Lower lobe of right lung (tissue), 2 donors: ENCODE measurements around the gene PAPPA. TPM values are rescaled to one million over a fixed set of nuclear protein-coding genes. Genes with fewer than 3 reads are reported as not detected.

Source experiments
- ATAC-seq, 2 donors: fragments of 200-7000 bp; cut with Tn5 transposase; one replicate each; pipeline ENCODE4 v1.9.1; 2020 to 2022; ENCODE audit warnings: mild to moderate bottlenecking in 2 of 2, moderate library complexity in 2 of 2
- DNase-seq: peaks from one replicate; pipeline ENCODE4 v3.0.0-alpha.2; 2020
- H3K27ac ChIP-seq: fragments of 200-600 bp; one replicate; pipeline ENCODE4 v1.8.0; 2022
- H3K27me3 ChIP-seq: fragments of 200-600 bp; one replicate; pipeline ENCODE4 v1.8.0; 2022; ENCODE audit warnings: low read depth
- H3K36me3 ChIP-seq: fragments of 200-600 bp; one replicate; pipeline ENCODE4 v1.8.0; 2022; ENCODE audit warnings: mild to moderate bottlenecking
- H3K4me1 ChIP-seq: fragments of 200-600 bp; one replicate; pipeline ENCODE4 v1.8.0; 2022
- H3K4me3 ChIP-seq: fragments of 200-600 bp; one replicate; pipeline ENCODE4 v1.8.0; 2022; ENCODE audit warnings: mild to moderate bottlenecking
- H3K9me3 ChIP-seq: fragments of 200-600 bp; one replicate; pipeline ENCODE4 v1.8.0; 2022
- intact Hi-C: fragments of 100-400 bp; cut with DNase I; formaldehyde crosslinking; loops from one replicate; pipeline ENCODE4 v1.11.0; 2022
- total RNA-seq: library from RNA; stranded (reverse); fragmentation: NEBNext Ultra II Directional; extraction: Animal tissue kit (Norgen Biotek cat#: 25700); gene quantifications from one replicate; pipeline ENCODE4 v1.2.1, GENCODE V29; 2021
- TF ChIP-seq, protein P1 (sequence below): fragments of 200-600 bp; IDR thresholded peaks from one replicate; pipeline ENCODE4 v1.8.0; 2022; ENCODE audit warnings: antibody characterized with exemption, mild to moderate bottlenecking
- donor health status: DM: no; HTN: yes; CAD: no; lungs with severe emphysema.

The PAPPA gene
- total RNA-seq, 1 donor from 2014 or later = 2.2 TPM

DNA sequence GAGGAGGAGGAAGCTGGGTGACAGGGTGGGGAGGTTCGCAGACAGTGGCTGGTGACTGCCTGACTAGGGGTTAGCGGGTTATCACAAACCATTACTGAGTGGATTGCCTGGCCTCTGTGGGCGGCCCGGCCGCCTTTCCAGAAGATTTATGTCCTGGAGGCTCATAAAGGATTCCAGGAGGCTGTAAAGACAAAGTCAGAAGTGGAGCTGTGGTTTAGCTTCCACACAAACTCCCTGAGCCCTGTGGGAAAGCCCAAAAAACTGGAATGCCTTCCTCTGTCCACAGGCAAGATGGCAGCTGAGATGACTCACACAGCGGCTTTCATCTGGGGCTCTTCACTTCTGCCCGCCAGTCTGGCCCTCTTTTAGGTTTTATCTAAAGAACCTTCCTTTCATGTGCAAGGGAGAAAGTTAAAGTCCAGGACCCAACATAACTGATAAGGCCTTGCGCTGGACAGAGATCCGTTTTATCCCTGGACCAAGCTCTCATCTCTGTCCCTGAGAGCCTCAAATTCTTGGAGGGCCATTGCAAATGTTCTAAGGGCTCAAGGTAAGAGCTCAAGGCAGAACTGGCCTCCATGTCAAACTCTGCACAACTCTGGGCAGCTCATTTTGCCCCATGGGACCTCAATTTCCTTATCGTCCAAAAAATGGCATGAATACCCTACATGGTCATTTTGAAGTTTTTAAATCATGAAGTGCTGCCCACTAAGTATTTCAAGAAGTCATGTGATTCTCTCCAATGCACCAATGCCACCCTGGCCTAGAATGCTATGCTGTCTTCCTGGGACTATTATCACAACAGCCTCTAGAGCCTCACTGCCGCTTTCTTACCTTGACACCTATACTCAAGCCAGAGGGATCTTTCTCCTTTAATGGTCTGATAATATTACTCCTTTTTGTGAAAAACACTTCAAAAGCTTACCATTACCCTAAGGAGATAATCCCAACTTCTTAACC, 284.1 kb downstream of the PAPPA start:
- Histone ChIP-seq H3K9me3 (no peaks in the 10 kb centered on the region), H3K27ac (no peak overlapping the region), H3K27me3 (no peaks in the 10 kb centered on the region), H3K36me3 (no peaks in the 10 kb centered on the region), H3K4me3 (no peak overlapping the region), H3K4me1 (no peaks in the 10 kb centered on the region)
- DNase-seq (no peak), ATAC-seq (no peak)
- TF ChIP-seq, protein P1, sequence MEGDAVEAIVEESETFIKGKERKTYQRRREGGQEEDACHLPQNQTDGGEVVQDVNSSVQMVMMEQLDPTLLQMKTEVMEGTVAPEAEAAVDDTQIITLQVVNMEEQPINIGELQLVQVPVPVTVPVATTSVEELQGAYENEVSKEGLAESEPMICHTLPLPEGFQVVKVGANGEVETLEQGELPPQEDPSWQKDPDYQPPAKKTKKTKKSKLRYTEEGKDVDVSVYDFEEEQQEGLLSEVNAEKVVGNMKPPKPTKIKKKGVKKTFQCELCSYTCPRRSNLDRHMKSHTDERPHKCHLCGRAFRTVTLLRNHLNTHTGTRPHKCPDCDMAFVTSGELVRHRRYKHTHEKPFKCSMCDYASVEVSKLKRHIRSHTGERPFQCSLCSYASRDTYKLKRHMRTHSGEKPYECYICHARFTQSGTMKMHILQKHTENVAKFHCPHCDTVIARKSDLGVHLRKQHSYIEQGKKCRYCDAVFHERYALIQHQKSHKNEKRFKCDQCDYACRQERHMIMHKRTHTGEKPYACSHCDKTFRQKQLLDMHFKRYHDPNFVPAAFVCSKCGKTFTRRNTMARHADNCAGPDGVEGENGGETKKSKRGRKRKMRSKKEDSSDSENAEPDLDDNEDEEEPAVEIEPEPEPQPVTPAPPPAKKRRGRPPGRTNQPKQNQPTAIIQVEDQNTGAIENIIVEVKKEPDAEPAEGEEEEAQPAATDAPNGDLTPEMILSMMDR = no peak
- intact Hi-C loops = no loop called here

DNA sequence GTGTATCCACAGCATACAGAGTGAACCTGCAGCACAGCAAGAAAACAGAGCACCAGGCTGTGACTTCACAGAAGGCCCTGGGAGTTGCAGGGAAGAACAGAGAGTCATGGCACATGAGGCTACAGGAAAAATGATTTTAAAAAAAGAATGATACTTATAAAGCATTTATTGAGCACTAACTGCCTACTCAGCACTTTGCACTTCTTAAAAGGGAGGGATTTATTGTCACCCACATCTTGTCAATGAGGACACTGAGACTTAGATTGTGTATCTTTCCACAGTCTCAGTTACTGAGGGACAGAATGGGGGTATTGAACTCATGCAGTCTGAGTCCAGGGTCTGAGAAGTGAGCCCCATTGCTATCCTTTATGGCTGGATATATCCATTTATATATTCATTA, 288.9 kb downstream of the PAPPA start:
- Histone ChIP-seq H3K27me3 (no peaks in the 10 kb centered on the region), H3K27ac (no peak overlapping the region), H3K36me3 (no peaks in the 10 kb centered on the region), H3K9me3 (no peaks in the 10 kb centered on the region), H3K4me3 (no peak overlapping the region), H3K4me1 (no peaks in the 10 kb centered on the region)
- TF ChIP-seq, protein P1 = no peak
- DNase-seq (no peak), ATAC-seq (no peak)
- intact Hi-C loops = no loop called here

DNA sequence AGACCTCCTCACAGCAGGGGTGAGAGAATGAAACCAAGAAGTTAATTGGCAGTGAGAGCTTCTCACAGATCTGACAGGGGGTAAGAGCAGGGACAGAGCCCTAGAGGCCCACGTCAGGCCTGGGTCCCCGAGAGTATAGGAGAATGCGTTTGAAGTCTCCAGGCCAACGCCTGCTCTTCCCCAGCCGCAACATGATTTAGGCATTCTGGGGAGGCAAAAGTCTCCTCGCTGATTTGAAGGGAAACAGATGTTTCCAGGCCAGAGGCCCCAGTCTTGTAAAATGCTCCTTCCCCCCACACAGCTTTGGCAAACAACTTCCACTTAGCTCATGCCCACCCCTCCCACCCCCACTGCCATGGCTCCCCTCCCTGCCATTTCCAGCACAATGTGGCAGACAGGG, 294.3 kb downstream of the PAPPA start:
- Histone ChIP-seq H3K36me3 (no peaks in the 10 kb centered on the region), H3K27ac (no peak overlapping the region), H3K4me1 (no peaks in the 10 kb centered on the region), H3K4me3 (no peak overlapping the region), H3K9me3 (no peaks in the 10 kb centered on the region), H3K27me3 (no peaks in the 10 kb centered on the region)
- ATAC-seq = no peak
- DNase-seq = no peak
- intact Hi-C loops = no loop called here
- TF ChIP-seq, protein P1 = no peak

DNA sequence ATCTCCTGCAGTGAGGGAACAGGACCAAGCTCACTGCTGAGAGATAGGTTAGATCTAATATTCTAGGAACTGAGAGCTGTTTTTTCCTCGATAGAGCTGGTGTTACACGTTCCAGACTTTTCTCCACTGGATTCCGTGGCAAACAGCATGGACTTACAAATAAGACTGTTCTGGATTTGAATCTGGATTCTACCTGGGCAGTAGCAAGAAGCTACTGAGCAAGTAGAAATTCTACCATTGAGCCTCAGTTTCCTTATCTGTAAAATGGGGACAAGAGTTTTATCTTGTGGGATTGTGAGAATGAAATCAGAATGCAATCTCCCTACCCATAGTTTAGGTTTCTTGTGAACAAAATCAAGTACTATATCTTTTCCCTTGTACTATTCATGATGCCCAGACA, 294.8 kb downstream of the PAPPA start:
- ATAC-seq (no peak), DNase-seq (no peak)
- Histone ChIP-seq H3K4me1 (no peaks in the 10 kb centered on the region), H3K36me3 (no peaks in the 10 kb centered on the region), H3K9me3 (no peaks in the 10 kb centered on the region), H3K27ac (no peak overlapping the region), H3K27me3 (no peaks in the 10 kb centered on the region), H3K4me3 (no peak overlapping the region)
- TF ChIP-seq, protein P1 = no peak
- intact Hi-C loops = no loop called here

DNA sequence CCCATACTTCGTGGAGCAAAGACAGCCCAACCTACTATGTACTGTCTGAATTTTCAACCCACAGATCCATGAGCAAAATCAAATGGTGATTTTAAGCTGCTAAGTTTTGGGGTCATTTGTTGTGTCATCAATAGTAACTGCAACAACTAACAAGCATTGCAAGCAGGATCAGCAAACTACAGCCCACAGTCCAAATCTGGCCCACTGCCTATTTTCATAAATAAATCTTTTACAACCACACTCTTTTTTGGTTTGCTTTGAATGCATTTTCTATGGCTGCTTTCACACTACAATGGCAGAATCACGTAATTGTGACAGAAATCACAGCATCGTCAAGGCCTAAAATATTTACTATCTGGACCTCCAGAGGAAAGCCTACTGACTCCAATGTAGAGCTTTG, 296.4 kb downstream of the PAPPA start:
- TF ChIP-seq, protein P1 = no peak
- no peak for ATAC-seq
- H3K9me3 ChIP-seq = no peaks in the 10 kb centered on the region
- no peak overlapping the region for H3K4me3 ChIP-seq
- no peak overlapping the region for H3K27ac ChIP-seq
- H3K4me1 ChIP-seq = no peaks in the 10 kb centered on the region
- no peak for DNase-seq
- H3K27me3 ChIP-seq = no peaks in the 10 kb centered on the region
- intact Hi-C loops = no loop called here
- H3K36me3 ChIP-seq = no peaks in the 10 kb centered on the region
